Endothelial cell of umbilical vein (primary cell): Measurements from ENCODE around the gene DKK3. TPM values are rescaled to one million over a fixed set of nuclear protein-coding genes. Genes with fewer than 3 reads are reported as not detected.

ENCODE experiments used
- BruUV-seq: library from RNA; stranded (reverse); fragments of 400-500 nt; replicated peaks from 2 replicates; lab custom pipeline; 2021; lab: Mats Ljungman, UMichigan
- CTCF ChIA-PET: fragments of 300-600, 350-600 bp; sonication (Branson Sonifier 250); formaldehyde crosslinking; loops from one replicate; lab custom pipeline; 2021; ENCODE audit warnings: antibody characterized with exemption, inconsistent platforms; lab: Charles Lee
- POLR2A ChIA-PET: fragments of 300-600, 350-600 bp; sonication (Branson Sonifier 250); formaldehyde crosslinking; loops from one replicate; lab custom pipeline; 2021; ENCODE audit warnings: antibody characterized with exemption, inconsistent platforms; lab: Charles Lee
- DNase-seq: peaks from one replicate; pipeline ENCODE4 v3.0.0-alpha.2; 2011; ENCODE audit warnings: low read depth, low spot score
- FAIRE-seq: peaks from 2 replicates; lab custom pipeline; 2011; peaks lifted over from hg19 to GRCh38; lab: Jason Lieb, UNC
- H2AFZ ChIP-seq: 2 replicates; pipeline ENCODE4 v1.6.0; 2012; ENCODE audit warnings: low read depth, low read length, control low read depth, inconsistent platforms
- H3K27ac ChIP-seq: 2 replicates; pipeline ENCODE4 v1.5.1; 2011; ENCODE audit warnings: low read depth, mild to moderate bottlenecking, control low read depth, low read length, moderate library complexity; ENCODE audit not compliant: insufficient read depth
- H3K27me3 ChIP-seq, 2 experiments: 2 replicates each; pipeline versions ENCODE4 v1.6.0 to v1.6.1; 2011; ENCODE audit warnings: low read length in 2 of 2, mixed read lengths in 1 of 2; ENCODE audit not compliant: control insufficient read depth in 2 of 2, insufficient read depth in 2 of 2
- H3K36me3 ChIP-seq, 2 experiments: 2 replicates in 1 of 2; 3 replicates in 1 of 2; pipeline ENCODE4 v1.5.1; 2011; ENCODE audit warnings: low read length in 2 of 2, mild to moderate bottlenecking in 1 of 2, moderate library complexity in 1 of 2; ENCODE audit not compliant: control insufficient read depth in 2 of 2, insufficient read depth in 2 of 2; ENCODE audit errors: extremely low read depth in 1 of 2
- H3K4me1 ChIP-seq: 3 replicates; pipeline ENCODE4 v1.5.1; 2011; ENCODE audit warnings: mild to moderate bottlenecking, low read length; ENCODE audit not compliant: control insufficient read depth, insufficient read depth; ENCODE audit errors: extremely low read depth
- H3K4me2 ChIP-seq: 2 replicates; pipeline ENCODE4 v1.6.1; 2011; ENCODE audit warnings: low read length, control low read depth, mixed read lengths; ENCODE audit not compliant: insufficient read depth
- H3K4me3 ChIP-seq, 3 experiments: fragments of 200-600 bp in 1 of 3; sonication (generic), shearing (Covaris generic) in 1 of 3; replicated peaks in 1 of 3; 2 replicates each; pipeline ENCODE4 v1.5.1; 2011 to 2016; ENCODE audit warnings: control low read depth in 3 of 3, low read length in 3 of 3, mild to moderate bottlenecking in 2 of 3, inconsistent platforms in 1 of 3, low read depth in 1 of 3, moderate library complexity in 1 of 3; ENCODE audit not compliant: insufficient read depth in 1 of 3
- H3K79me2 ChIP-seq: 2 replicates; pipeline ENCODE4 v1.6.0; 2012; ENCODE audit warnings: low read length, inconsistent platforms; ENCODE audit not compliant: control insufficient read depth, insufficient read depth
- H3K9ac ChIP-seq: replicated peaks from 2 replicates; pipeline ENCODE3; 2011; ENCODE audit warnings: low read length, control low read depth; ENCODE audit not compliant: insufficient read depth; ENCODE audit errors: extremely low read depth
- H3K9me1 ChIP-seq: replicated peaks from 3 replicates; pipeline ENCODE4 v1.6.0; 2011; ENCODE audit warnings: mild to moderate bottlenecking, low read length; ENCODE audit not compliant: control insufficient read depth, insufficient read depth; ENCODE audit errors: extremely low read depth
- H3K9me3 ChIP-seq: replicated peaks from 2 replicates; pipeline ENCODE4 v1.5.1; 2012; ENCODE audit warnings: low read length, inconsistent platforms; ENCODE audit not compliant: control insufficient read depth, insufficient read depth
- H4K20me1 ChIP-seq: replicated peaks from 2 replicates; pipeline ENCODE3; 2011; ENCODE audit warnings: mild to moderate bottlenecking, low read length; ENCODE audit not compliant: control insufficient read depth, insufficient read depth; ENCODE audit errors: extremely low read depth
- CTCF ChIP-seq, 2 donors: IDR thresholded peaks; 1 replicate in 1 of 2; 2 replicates in 1 of 2; pipeline ENCODE4 v1.5.1; 2011; ENCODE audit warnings: low read length in 2 of 2, mild to moderate bottlenecking in 2 of 2, moderate library complexity in 2 of 2, control low read depth in 1 of 2, inconsistent platforms in 1 of 2, low read depth in 1 of 2; ENCODE audit not compliant: insufficient read depth in 1 of 2; ENCODE audit errors: extremely low read depth in 1 of 2
- EZH2 ChIP-seq: IDR thresholded peaks from 2 replicates; pipeline ENCODE4 v1.6.1; 2012; ENCODE audit warnings: borderline replicate concordance, low read depth, mild to moderate bottlenecking, moderate library complexity, low read length, inconsistent platforms; ENCODE audit not compliant: severe bottlenecking
- FOS ChIP-seq: IDR thresholded peaks from 2 replicates; pipeline ENCODE4 v1.6.1; 2011; ENCODE audit warnings: mild to moderate bottlenecking, low read length, moderate library complexity, borderline replicate concordance; ENCODE audit not compliant: insufficient read depth
- GATA2 ChIP-seq: IDR thresholded peaks from 2 replicates; pipeline ENCODE4 v1.7.0; 2011; ENCODE audit warnings: low read depth, mild to moderate bottlenecking, moderate library complexity, mixed read lengths, low read length; ENCODE audit not compliant: insufficient read length, insufficient read depth
- JUN ChIP-seq: IDR thresholded peaks from 2 replicates; pipeline ENCODE4 v1.6.1; 2011; ENCODE audit warnings: borderline replicate concordance, low read depth; ENCODE audit not compliant: insufficient read length, insufficient read depth
- MYC ChIP-seq: IDR thresholded peaks from one replicate; pipeline ENCODE4 v1.6.1; 2011; ENCODE audit warnings: mild to moderate bottlenecking, low read depth, low read length
- POLR2A ChIP-seq: IDR thresholded peaks from 2 replicates; pipeline ENCODE4 v1.6.1; 2012; ENCODE audit warnings: low read depth, mild to moderate bottlenecking, control low read depth, low read length
- POLR2AphosphoS5 ChIP-seq: IDR thresholded peaks from 2 replicates; pipeline ENCODE4 v1.6.1; 2012; ENCODE audit warnings: low read depth, mild to moderate bottlenecking, control low read depth, low read length, moderate library complexity; ENCODE audit not compliant: insufficient read depth
- dilution Hi-C: fragments of 300-500 bp; cut with MboI; formaldehyde crosslinking; loops from one replicate; pipeline ENCODE4 v1.15.0; 2019; ENCODE audit warnings: low sequenced_read_pairs; ENCODE audit not compliant: extremely low pct_ligation_motif_present
- intact Hi-C: fragments of 100-400 bp; cut with micrococcal nuclease; formaldehyde crosslinking; loops from one replicate; pipeline ENCODE4 v1.10.0; 2022
- polyA plus RNA-seq, 4 experiments: library from polyadenylated mRNA; depleted of rRNA in 3 of 4; stranded (reverse) in 3 of 4; unstranded in 1 of 4; fragments of >200 nt; gene quantifications; 2 replicates each; pipeline versions ENCODE4 v1.2.1 to v1.2.3, GENCODE V29; 2011 to 2012; ENCODE audit warnings: missing spikeins in 1 of 4
- total RNA-seq: library from RNA; stranded (reverse); gene quantifications from 2 replicates; pipeline ENCODE4 v1.2.3, GENCODE V29; 2021
- TF ChIP-seq, protein P1 (sequence below): IDR thresholded peaks from 2 replicates; pipeline ENCODE4 v1.6.1; 2011; ENCODE audit not compliant: insufficient read depth, insufficient read length

DKK3 gene
- total and polyA plus RNA-seq, 2 donors (not counting 3 experiments of a cell fraction or from before 2014, with no cell fraction given), result 131 to 335 TPM

DNA sequence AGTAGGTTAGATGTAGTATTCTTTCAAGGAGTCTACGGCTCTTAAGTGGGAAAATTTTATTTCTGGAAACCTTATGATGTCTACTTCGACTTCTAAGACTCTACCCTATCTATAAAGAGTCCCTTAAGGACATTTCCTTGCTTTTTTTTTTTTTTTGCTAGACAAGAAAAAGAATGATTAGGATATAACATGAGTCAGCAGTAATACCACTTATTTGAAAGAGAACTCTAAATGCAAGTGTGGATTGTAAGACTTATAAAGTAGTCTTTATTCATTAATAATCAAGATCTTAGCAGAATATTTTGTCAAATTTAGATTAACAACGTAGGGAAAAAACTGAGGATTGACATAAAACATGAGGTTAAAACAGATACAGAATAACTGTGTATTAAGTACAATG, 71.0 kb downstream of the DKK3 start:
- no peak for TF ChIP-seq JUN
- TF ChIP-seq GATA2, result no peak
- TF ChIP-seq POLR2AphosphoS5, result no peak
- no TSS peak for BruUV-seq
- dilution Hi-C loops, result no loop called here

GRCh38 chr11:11935536-11935935, 72.9 kb downstream of the DKK3 start:
- dilution Hi-C loops (no loop called here), intact Hi-C loops (no loop called here)
- H3K9me3 ChIP-seq, result no peaks in the 10 kb centered on the region
- BruUV-seq, result no TSS peak
- peaks cover 2 to 17% of the 10 kb centered on the region in 2 experiments for H3K36me3 ChIP-seq
- POLR2A ChIA-PET, result no interaction called here
- no peak overlapping the region for H3K4me2 ChIP-seq
- H4K20me1 ChIP-seq, result no peaks in the 10 kb centered on the region
- H2AFZ ChIP-seq, result no peak overlapping the region
- H3K27ac ChIP-seq, result no peak overlapping the region
- H3K9ac ChIP-seq, result no peak overlapping the region
- CTCF ChIA-PET, result interaction anchor here (0.8 to 2.4 kb wide), 2 partner anchors 109 to 136 kb away, joined by 3 to 17 read pairs; no protein-coding TSS in a partner anchor
- no peak overlapping the region for H3K4me3 ChIP-seq
- no peaks in the 10 kb centered on the region for H3K79me2 ChIP-seq
- no peaks in the 10 kb centered on the region for H3K9me1 ChIP-seq
- no peak for TF ChIP-seq FOS
- TF ChIP-seq, protein P1, sequence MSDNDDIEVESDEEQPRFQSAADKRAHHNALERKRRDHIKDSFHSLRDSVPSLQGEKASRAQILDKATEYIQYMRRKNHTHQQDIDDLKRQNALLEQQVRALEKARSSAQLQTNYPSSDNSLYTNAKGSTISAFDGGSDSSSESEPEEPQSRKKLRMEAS, result no peak
- no peak for TF ChIP-seq POLR2AphosphoS5
- no peak for TF ChIP-seq CTCF (IDR thresholded peaks at IDR 0.05; ENCODE audit: extremely low read depth in 1 of 2, insufficient read depth in 1 of 2, low read depth in 1 of 2, low read length in 2 of 2)
- no peak for TF ChIP-seq POLR2A
- TF ChIP-seq MYC, result no peak
- TF ChIP-seq GATA2, result no peak
- no peak for TF ChIP-seq EZH2
- TF ChIP-seq JUN, result no peak
- no peaks in the 10 kb centered on the region for H3K27me3 ChIP-seq
- peaks cover 3% of the 10 kb centered on the region for H3K4me1 ChIP-seq
- DNase-seq, result no peak
- no peak for FAIRE-seq

More for the DNA sequence above, 71.0 kb downstream of the DKK3 start:
- no peak overlapping the region for H3K4me2 ChIP-seq
- FAIRE-seq, result no peak
- intact Hi-C loops, result no loop called here
- no peaks in the 10 kb centered on the region for H3K9me3 ChIP-seq
- H4K20me1 ChIP-seq, result no peaks in the 10 kb centered on the region
- POLR2A ChIA-PET, result no interaction called here
- DNase-seq, result no peak
- no peaks in the 10 kb centered on the region for H3K4me1 ChIP-seq
- no peaks in the 10 kb centered on the region for H3K9me1 ChIP-seq
- no peak overlapping the region for H3K27ac ChIP-seq
- CTCF ChIA-PET, result no interaction called here
- H3K79me2 ChIP-seq, result no peaks in the 10 kb centered on the region
- no peak overlapping the region for H3K9ac ChIP-seq
- H3K4me3 ChIP-seq, result no peak overlapping the region
- H3K27me3 ChIP-seq, result no peaks in the 10 kb centered on the region
- no peak overlapping the region for H2AFZ ChIP-seq
- H3K36me3 ChIP-seq, result peaks cover 4 to 17% of the 10 kb centered on the region in 2 experiments
